Colonic mucosa (tissue), 4 donors: ENCODE data around the gene PERM1. TPM values are rescaled to one million over a fixed set of nuclear protein-coding genes. Genes with fewer than 3 reads are reported as not detected.

Experiments
- DNase-seq: peaks from one replicate; pipeline ENCODE4 v3.0.0-alpha.2; 2020
- H3K27ac ChIP-seq: fragments of 200-600 bp; one replicate; pipeline ENCODE4 v1.8.0; 2021
- H3K27me3 ChIP-seq: fragments of 200-600 bp; one replicate; pipeline ENCODE4 v1.8.0; 2021
- H3K36me3 ChIP-seq: fragments of 200-600 bp; one replicate; pipeline ENCODE4 v1.8.0; 2021
- H3K4me1 ChIP-seq: fragments of 200-600 bp; one replicate; pipeline ENCODE4 v1.8.0; 2021; ENCODE audit warnings: mild to moderate bottlenecking
- H3K4me3 ChIP-seq: fragments of 200-600 bp; one replicate; pipeline ENCODE4 v1.8.0; 2021
- H3K9ac ChIP-seq, 2 donors: one replicate each; pipeline ENCODE4 v1.7.0; 2013; ENCODE audit warnings: control low read depth in 2 of 2, low read depth in 2 of 2, low read length in 2 of 2
- H3K9me3 ChIP-seq: fragments of 200-600 bp; one replicate; pipeline ENCODE4 v1.8.0; 2021
- intact Hi-C: fragments of 100-400 bp; cut with DNase I; formaldehyde crosslinking; loops from one replicate; pipeline ENCODE4 v1.14.1; 2022
- total RNA-seq, 2 donors: library from RNA; stranded (reverse); fragmentation: NEBNext Ultra II Directional in 1 of 2; extraction: Animal tissue kit (Norgen Biotek cat#: 25700) in 1 of 2; gene quantifications; one replicate each; pipeline ENCODE4 v1.2.1, GENCODE V29; 2021
- TF ChIP-seq, protein P1 (sequence below): fragments of 200-600 bp; IDR thresholded peaks from one replicate; pipeline ENCODE4 v1.8.0; 2022; ENCODE audit warnings: antibody characterized with exemption, mild to moderate bottlenecking
- donor health status: healthy.
- donor health status: DM: no; HTN: no; CAD: no.
- donor health status: DM: no; HTN: no; CAD: no.

Gene PERM1
- total RNA-seq, 2 donors from 2014 or later: not detected

DNA sequence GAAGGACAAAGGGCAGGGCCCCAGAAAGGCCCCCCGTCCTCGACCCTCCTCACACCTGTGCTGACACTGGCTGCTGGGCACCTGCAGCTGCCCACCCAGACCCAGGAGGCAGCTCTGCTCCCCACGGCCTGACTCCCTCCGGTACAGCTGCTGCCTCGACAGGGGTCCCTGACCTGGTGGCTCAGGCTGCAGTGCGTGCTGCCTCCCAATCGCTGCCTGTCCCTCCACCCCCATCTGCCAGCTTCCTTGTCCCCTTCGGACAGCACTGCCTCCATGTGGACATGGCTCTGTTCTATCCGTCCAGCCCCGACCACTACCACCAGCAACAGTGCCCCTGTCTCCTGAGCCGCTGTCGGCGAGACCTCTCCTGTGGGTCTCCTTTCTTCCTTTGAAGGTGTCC, 27.0 kb downstream of the PERM1 start:
- no peaks in the 10 kb centered on the region for H3K27me3 ChIP-seq
- intact Hi-C loops: no loop called here
- H3K27ac ChIP-seq: no peak overlapping the region
- no peak overlapping the region for H3K9ac ChIP-seq
- DNase-seq: no peak
- H3K4me1 ChIP-seq: no peaks in the 10 kb centered on the region
- H3K4me3 ChIP-seq: no peak overlapping the region
- TF ChIP-seq, protein P1, sequence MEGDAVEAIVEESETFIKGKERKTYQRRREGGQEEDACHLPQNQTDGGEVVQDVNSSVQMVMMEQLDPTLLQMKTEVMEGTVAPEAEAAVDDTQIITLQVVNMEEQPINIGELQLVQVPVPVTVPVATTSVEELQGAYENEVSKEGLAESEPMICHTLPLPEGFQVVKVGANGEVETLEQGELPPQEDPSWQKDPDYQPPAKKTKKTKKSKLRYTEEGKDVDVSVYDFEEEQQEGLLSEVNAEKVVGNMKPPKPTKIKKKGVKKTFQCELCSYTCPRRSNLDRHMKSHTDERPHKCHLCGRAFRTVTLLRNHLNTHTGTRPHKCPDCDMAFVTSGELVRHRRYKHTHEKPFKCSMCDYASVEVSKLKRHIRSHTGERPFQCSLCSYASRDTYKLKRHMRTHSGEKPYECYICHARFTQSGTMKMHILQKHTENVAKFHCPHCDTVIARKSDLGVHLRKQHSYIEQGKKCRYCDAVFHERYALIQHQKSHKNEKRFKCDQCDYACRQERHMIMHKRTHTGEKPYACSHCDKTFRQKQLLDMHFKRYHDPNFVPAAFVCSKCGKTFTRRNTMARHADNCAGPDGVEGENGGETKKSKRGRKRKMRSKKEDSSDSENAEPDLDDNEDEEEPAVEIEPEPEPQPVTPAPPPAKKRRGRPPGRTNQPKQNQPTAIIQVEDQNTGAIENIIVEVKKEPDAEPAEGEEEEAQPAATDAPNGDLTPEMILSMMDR: no peak
- H3K9me3 ChIP-seq: no peaks in the 10 kb centered on the region
- H3K36me3 ChIP-seq: peaks cover 11% of the 10 kb centered on the region

DNA sequence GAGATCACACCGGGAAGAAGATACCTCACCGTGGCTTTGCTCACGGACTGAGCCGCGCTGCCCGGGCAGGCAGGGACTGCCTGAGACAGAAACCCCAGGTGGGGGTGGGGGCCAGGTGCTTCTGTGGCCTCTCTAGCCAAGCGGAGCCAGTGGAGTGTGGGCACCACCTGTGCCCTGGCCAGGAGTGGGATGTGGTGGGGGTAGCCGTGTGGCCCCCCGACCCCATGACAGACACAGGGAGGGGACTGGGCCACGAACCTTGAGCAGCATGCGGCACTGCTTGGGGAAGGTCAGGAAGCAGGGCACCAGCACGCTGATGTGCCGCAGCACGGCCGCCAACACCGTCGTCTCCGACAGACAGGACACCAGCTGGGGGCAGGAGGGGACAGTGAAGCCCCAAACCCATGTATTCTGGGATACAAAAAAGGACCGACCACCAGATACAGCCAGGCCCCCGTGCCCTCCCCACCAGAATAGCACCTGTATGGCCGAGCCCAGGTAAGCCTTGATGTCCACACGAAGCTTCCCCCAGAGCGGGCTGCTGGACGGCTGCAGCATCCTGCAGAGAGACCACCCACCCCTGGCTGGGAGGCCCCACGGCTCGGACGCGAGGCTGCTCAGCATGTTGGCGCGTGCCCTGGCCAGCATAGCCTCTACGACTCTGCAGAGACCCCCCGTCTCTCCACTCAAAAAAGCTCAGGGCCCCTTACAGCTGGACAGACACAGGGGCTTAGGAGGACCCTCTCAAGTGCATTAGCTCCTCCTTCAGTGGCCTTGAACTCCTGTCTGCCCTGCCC, 28.2 kb downstream of the PERM1 start:
- no peak overlapping the region for H3K27ac ChIP-seq
- DNase-seq: no peak
- no peaks in the 10 kb centered on the region for H3K4me1 ChIP-seq
- TF ChIP-seq, protein P1: no peak
- no peaks in the 10 kb centered on the region for H3K9me3 ChIP-seq
- intact Hi-C loops: no loop called here
- no peaks in the 10 kb centered on the region for H3K27me3 ChIP-seq
- H3K4me3 ChIP-seq: no peak overlapping the region
- no peak overlapping the region for H3K9ac ChIP-seq
- peaks cover 11% of the 10 kb centered on the region for H3K36me3 ChIP-seq

DNA sequence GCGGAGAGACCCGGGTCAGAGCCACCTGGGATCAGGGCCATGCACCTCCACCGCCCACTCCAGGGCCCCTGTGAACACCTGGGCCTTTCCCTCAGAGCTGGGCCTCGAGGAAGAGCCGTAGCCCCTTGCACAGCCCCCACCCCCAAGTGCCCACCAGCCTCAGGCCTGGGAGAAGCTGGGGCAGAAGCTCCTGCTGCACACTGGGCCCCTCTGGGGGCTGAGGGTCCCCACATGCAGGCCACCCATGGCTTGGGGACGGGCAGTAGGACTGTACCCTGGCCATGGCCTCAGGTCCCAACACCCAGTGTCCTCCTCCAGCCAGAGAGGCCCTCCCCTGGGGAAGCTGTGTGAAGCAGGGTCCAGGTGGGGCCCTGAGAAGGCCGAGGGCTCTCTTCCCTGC, 29.3 kb downstream of the PERM1 start:
- Histone ChIP-seq H3K36me3 (peaks cover 11% of the 10 kb centered on the region), H3K27ac (no peak overlapping the region), H3K27me3 (no peaks in the 10 kb centered on the region), H3K9ac (no peak overlapping the region), H3K9me3 (no peaks in the 10 kb centered on the region), H3K4me1 (no peaks in the 10 kb centered on the region), H3K4me3 (no peak overlapping the region)
- DNase-seq: no peak
- TF ChIP-seq, protein P1: no peak
- intact Hi-C loops: no loop called here

DNA sequence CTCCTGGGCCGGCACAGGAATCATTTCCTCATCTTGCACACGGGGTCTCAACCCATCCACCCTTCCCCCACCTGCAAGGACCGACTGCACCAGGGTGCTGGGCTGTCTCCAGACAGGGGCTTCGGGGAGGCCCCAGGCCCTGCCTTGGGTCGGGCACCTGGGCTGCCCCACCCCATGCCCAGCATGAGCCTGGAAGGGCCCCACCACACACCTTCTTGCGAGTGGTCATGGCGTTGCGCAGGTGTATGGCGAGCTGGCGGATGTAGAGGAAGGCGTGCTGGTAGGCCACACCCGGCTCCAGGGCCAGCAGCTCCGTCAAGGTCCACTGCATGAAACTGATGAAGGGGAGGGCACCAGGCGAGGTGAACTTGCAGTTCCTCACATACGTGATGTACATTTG, 29.7 kb downstream of the PERM1 start:
- Histone ChIP-seq H3K9me3 (no peaks in the 10 kb centered on the region), H3K36me3 (peaks cover 11% of the 10 kb centered on the region), H3K9ac (no peak overlapping the region), H3K4me1 (no peaks in the 10 kb centered on the region), H3K27ac (no peak overlapping the region), H3K27me3 (no peaks in the 10 kb centered on the region), H3K4me3 (no peak overlapping the region)
- TF ChIP-seq, protein P1: no peak
- no peak for DNase-seq
- intact Hi-C loops: no loop called here

DNA sequence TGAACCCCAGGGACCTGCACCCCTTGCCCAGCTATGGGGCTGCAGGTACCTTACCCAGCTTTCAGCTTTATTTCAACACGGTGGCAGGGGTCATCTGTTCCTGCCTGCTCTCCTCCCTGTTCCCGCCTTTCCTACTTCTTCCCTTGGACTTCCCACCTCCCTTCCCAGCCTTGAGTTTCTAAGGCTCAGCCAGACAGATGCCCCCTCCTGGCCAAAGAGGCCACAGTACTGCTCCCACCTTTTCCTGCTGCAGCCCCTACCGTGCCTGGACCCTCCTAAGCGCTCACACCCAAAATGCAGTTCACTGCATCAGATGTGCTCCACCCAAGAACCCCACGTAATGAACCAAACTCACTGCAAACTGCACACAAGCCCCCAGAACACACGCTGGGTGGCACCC, 30.5 kb downstream of the PERM1 start:
- no peak overlapping the region for H3K4me3 ChIP-seq
- no peak overlapping the region for H3K27ac ChIP-seq
- no peaks in the 10 kb centered on the region for H3K9me3 ChIP-seq
- TF ChIP-seq, protein P1: no peak
- no peaks in the 10 kb centered on the region for H3K27me3 ChIP-seq
- no peaks in the 10 kb centered on the region for H3K4me1 ChIP-seq
- intact Hi-C loops: no loop called here
- H3K36me3 ChIP-seq: peaks cover 11% of the 10 kb centered on the region
- no peak overlapping the region for H3K9ac ChIP-seq
- no peak for DNase-seq
